ENCODE measurements around the gene PRPH. TPM values are rescaled to one million over a fixed set of nuclear protein-coding genes. Genes with fewer than 3 reads are reported as not detected.

PRPH gene
- total and polyA plus RNA-seq, 10 of the 15 experiments (the other 5 are each of a cell fraction or from before 2014, with no cell fraction given), result 0.09 to 0.45 (median 0.19) TPM; not detected in 3

- POLR2A ChIA-PET, result interaction anchor here (0.7 kb wide), 1 partner anchor 15 kb away, joined by 4 read pairs; no protein-coding TSS in a partner anchor
- Histone ChIP-seq H4K20me1 (ENCODE audit: control insufficient read depth, insufficient read depth) (no peaks in the 10 kb centered on the region), H3K4me3 (no peak overlapping the region), H3K9ac (ENCODE audit: control insufficient read depth, insufficient read depth, low read length) (no peak overlapping the region), H3K9me3 (replicated peaks; ENCODE audit: control insufficient read depth, insufficient read depth, low read length) (no peaks in the 10 kb centered on the region), H3K4me1 (ENCODE audit: control insufficient read depth, insufficient read depth, low read length) (peaks cover 4% of the 10 kb centered on the region), H3K79me2 (ENCODE audit: control insufficient read depth, insufficient read depth, low read length) (peaks cover 10% of the 10 kb centered on the region), H3K27me3 (replicated peaks in 1 of 2; ENCODE audit: control insufficient read depth in 2 of 2, insufficient read depth in 2 of 2, low read length in 1 of 2) (no peaks in the 10 kb centered on the region), H3K27ac (ENCODE audit: control insufficient read depth, insufficient read depth) (no peak overlapping the region), H3K4me2 (ENCODE audit: control insufficient read depth, insufficient read depth) (no peak overlapping the region), H2AFZ (ENCODE audit: control insufficient read depth, low read depth, low read length) (no peak overlapping the region), H3K36me3 (ENCODE audit: control insufficient read depth in 2 of 2, insufficient read depth in 2 of 2, low read length in 1 of 2) (peaks cover 7 to 16% of the 10 kb centered on the region in 2 experiments; a peak in 3 of 4 replicates)
- RAD21 ChIA-PET (ENCODE audit: unreplicated experiment), result no interaction called here
- ATAC-seq (no peak), FAIRE-seq (no peak), DNase-seq (ENCODE audit: low read depth, low spot score) (no peak)
- SMC1A ChIA-PET (ENCODE audit: uncharacterized antibody, unreplicated experiment), result no interaction called here
- intact Hi-C loops (cut with micrococcal nuclease; ENCODE audit: unreplicated experiment), result no loop called here
- no peak for TF ChIP-seq NKRF (conservative IDR thresholded peaks at IDR 0.05)
- TF ChIP-seq SMAD5 (IDR thresholded peaks at IDR 0.05; ENCODE audit: low read depth), result no peak
- no peak for TF ChIP-seq IRF4 (IDR thresholded peaks at IDR 0.05; ENCODE audit: low read depth, low read length)
- no peak for TF ChIP-seq SREBF1 (IDR thresholded peaks at IDR 0.05; ENCODE audit: low read length)
- no peak for TF ChIP-seq POLR2AphosphoS5 (IDR thresholded peaks at IDR 0.05; ENCODE audit: low read length)
- TF ChIP-seq NR2C2 (IDR thresholded peaks at IDR 0.05; ENCODE audit: borderline replicate concordance, control insufficient read depth, insufficient read length, low read depth), result no peak
- no peak for TF ChIP-seq PBX3 (IDR thresholded peaks at IDR 0.05; ENCODE audit: insufficient replicate concordance, low read depth, low read length)
- no peak for TF ChIP-seq RELA (IDR thresholded peaks at IDR 0.05; ENCODE audit: borderline replicate concordance, partially characterized antibody)
- no peak for TF ChIP-seq CTCF (IDR thresholded peaks at IDR 0.05 in 2 of 3, conservative IDR thresholded peaks at IDR 0.05 in 1 of 3; ENCODE audit: control insufficient read depth in 2 of 3, extremely low read depth in 1 of 3, insufficient read depth in 1 of 3, low read depth in 3 of 3, low read length in 3 of 3)
- no peak for TF ChIP-seq RAD51 (IDR thresholded peaks at IDR 0.05)
- no peak for TF ChIP-seq SMAD1 (IDR thresholded peaks at IDR 0.05; ENCODE audit: low read depth, partially characterized antibody)
- no peak for TF ChIP-seq ZBTB33 (IDR thresholded peaks at IDR 0.05)
- no peak for TF ChIP-seq TAF1 (IDR thresholded peaks at IDR 0.05; ENCODE audit: borderline replicate concordance, low read depth, low read length)
- TF ChIP-seq, protein P1, sequence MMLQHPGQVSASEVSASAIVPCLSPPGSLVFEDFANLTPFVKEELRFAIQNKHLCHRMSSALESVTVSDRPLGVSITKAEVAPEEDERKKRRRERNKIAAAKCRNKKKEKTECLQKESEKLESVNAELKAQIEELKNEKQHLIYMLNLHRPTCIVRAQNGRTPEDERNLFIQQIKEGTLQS (IDR thresholded peaks at IDR 0.05; ENCODE audit: borderline replicate concordance, extremely low read depth, low read depth, low read length), result no peak
- no peak for TF ChIP-seq SRF (IDR thresholded peaks at IDR 0.05; ENCODE audit: low read depth in 2 of 2, low read length in 2 of 2)
- BruUV-seq (replicated peaks), result no TSS peak
- in situ Hi-C loops (cut with MboI), result no loop called here
- WGBS (ENCODE audit: insufficient coverage, insufficient replicate concordance, low lambda C conversion rate, missing lambda C conversion rate), result 100% methylated on average over 2 of the region's 2 CpGs
- CTCF ChIA-PET, result no interaction called here
Measured at GRCh38 chr12:49327887-49328286, 32.9 kb downstream of the PRPH start.
